HG03575 (cell line): ENCODE results near the gene THUMPD2.
"Not testable (repeated sequence)": the region's sequence is repeated elsewhere in the genome, so short reads cannot be mapped to it uniquely, and the experiment has no call there.

ENCODE experiments used
- ATAC-seq: cut with Tn5 transposase; IDR thresholded peaks from one replicate; pipeline ENCODE4 v1.9.1; 2021; ENCODE audit not compliant: unreplicated experiment, insufficient number of reproducible peaks, low FRiP score; ENCODE audit errors: extremely low read depth

Gene THUMPD2, protein sequence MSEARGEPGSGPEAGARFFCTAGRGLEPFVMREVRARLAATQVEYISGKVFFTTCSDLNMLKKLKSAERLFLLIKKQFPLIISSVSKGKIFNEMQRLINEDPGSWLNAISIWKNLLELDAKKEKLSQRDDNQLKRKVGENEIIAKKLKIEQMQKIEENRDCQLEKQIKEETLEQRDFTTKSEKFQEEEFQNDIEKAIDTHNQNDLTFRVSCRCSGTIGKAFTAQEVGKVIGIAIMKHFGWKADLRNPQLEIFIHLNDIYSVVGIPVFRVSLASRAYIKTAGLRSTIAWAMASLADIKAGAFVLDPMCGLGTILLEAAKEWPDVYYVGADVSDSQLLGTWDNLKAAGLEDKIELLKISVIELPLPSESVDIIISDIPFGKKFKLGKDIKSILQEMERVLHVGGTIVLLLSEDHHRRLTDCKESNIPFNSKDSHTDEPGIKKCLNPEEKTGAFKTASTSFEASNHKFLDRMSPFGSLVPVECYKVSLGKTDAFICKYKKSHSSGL

GRCh38 chr2:39778775-39779340 lies at the start of gene THUMPD2:
THUMPD2 (minus strand) TSS chr2:39779258; CDS start chr2:39779239, 19 bp downstream.
- ATAC-seq, result no peak

DNA sequence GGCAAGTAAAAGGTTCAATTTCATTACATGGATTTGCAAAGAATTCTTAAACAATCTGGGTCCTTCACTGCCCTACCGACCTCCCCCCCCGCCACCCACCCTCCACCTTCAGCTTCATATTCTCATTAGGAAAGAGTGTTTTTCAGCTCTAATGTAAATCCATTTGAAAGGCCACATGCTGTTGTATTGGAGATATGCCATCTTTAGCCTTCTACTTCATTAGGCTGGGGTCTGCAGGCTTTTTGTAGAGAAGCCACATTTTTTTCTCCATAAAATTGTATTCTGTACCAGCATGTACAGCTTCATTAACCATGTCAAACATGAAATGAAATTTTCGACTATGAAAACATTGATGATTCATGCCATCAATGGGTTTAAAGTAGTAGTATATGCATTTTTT lies 42.8 kb upstream of the THUMPD2 start:
- no peak for ATAC-seq

- no peak for ATAC-seq
Measured at GRCh38 chr2:39816845-39817244, 37.8 kb upstream of the THUMPD2 start.

DNA sequence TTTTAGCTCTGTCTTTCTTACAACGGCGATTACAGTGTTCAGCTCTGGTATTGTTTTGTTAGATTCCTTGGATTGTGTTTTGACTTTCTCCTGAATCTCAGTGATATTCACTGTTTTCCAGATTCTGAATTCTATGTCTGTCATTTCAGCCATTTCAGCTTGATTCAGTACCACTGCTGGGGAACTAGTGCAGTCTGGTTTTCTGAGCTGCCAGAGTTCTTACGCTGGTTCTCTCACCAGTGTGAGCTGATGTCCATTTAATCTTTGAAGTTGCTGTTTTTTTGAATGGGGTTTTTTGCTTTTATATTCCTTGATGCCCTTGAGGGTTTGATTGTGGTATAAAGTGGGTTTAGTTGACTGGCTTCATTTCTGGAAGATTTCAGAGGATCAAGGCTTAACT lies 37.4 kb upstream of the THUMPD2 start:
- ATAC-seq, result no peak

- ATAC-seq, result no peak
Measured at GRCh38 chr2:39805936-39806608, 27.0 kb upstream of the THUMPD2 start.

DNA sequence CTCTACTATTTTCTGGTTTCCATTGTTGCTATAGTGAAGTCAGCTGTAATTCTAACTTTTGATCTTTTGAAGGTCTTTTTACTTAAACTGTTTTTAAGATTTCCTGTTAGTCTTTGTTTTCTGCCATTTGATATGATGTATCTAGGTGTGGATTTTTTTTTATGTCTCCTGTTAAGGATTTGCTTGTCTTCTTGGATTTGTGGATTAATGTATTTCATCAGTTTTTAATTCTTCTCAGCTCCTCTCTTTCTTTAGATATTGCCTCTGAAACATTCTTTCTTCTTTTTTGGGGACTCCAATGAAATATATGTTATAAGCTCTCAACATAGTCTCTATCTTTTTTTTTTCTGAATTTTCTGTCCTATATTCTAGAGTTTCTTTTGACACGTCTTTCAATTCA lies 24.8 kb upstream of the THUMPD2 start:
- no peak for ATAC-seq

DNA sequence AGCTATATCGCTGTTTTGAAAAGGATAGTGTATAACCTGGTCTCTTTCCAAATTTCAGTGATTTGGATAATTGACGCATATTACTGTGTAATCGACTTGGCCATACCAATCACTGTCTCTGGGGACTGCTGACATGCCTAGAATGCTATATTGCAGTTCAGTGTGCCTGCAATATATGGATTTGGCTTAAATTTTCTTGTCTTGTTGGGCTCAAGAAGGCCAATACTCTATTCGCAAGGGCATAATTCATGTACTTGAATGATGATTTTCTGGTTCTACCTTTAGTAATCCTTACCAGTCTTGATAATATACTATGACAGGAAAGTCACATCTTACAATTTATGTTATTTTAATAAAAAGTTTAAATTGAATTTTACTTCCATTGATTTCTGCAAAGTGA lies 21.7 kb upstream of the THUMPD2 start:
- no peak for ATAC-seq

GRCh38 chr2:39796134-39796533 lies 17.1 kb upstream of the THUMPD2 start:
- ATAC-seq, result no peak

DNA sequence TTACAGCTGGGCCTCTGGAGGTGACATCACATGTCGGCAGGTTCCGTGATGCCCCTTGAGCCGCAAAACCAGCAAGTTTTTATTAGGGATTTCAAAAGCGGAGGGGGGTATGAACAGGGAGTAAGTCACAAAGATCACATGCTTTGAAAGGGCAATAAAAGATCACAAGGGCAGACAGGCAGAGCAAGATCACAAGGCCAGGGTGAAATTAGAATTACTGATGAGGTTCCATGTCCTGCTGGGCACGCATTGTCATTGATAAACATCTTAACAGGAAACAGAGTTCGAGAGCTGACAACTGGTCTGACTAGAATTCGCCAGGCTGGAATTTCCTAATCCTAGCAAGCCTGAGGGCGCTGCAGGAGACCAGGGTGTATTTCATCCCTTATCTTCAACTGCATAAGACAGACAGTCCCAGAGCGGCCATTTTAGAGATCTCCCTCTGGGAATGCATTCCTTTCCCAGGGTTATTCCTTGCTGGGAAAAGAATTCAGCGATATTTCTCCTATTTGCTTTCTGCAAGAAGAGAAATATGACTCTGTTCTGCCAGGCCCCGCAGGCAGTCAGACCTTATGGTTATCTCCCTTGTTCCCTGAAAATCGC lies 11.3 kb upstream of the THUMPD2 start:
- ATAC-seq, result not testable (repeated sequence)

GRCh38 chr2:39787950-39788349 lies 8.9 kb upstream of the THUMPD2 start:
- ATAC-seq, result no peak

DNA sequence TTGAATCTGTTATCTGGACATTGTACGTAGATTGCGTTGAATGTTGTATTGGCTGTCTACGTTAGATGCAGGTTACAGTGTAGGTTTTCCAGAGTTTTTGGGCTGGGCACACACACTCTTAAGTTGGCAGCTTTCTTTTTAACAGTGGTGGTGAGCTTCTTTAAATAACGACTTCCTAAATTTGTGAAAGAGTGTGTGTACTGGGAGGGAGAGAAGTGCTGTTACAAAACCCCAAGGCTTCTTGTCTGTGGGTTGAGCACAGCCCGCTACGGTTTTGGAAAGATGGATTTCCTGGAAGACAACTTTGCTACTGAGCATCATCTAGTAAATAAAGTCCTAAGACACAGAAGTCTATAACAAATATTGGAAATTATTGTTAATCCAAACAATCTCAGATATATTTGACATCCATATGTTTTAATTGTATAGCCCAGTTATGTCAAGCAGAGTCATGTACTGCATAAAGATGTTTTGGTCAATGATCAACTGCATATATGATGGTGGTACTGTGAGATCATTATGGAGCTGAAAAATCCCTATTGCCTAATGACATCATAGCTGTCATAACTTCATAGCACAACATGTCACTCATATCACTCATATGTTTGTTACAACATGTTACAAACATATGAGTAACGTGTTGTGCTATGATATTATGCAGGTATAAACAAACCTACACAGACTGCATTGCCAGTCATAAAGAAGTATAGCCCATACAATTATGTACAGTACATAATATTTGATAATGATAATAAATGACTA lies 7.9 kb upstream of the THUMPD2 start:
- no peak for ATAC-seq

- no peak for ATAC-seq
Measured at GRCh38 chr2:39782591-39782990, 3.5 kb upstream of the THUMPD2 start.

GRCh38 chr2:39781697-39782096 lies 2.6 kb upstream of the THUMPD2 start:
- no peak for ATAC-seq

DNA sequence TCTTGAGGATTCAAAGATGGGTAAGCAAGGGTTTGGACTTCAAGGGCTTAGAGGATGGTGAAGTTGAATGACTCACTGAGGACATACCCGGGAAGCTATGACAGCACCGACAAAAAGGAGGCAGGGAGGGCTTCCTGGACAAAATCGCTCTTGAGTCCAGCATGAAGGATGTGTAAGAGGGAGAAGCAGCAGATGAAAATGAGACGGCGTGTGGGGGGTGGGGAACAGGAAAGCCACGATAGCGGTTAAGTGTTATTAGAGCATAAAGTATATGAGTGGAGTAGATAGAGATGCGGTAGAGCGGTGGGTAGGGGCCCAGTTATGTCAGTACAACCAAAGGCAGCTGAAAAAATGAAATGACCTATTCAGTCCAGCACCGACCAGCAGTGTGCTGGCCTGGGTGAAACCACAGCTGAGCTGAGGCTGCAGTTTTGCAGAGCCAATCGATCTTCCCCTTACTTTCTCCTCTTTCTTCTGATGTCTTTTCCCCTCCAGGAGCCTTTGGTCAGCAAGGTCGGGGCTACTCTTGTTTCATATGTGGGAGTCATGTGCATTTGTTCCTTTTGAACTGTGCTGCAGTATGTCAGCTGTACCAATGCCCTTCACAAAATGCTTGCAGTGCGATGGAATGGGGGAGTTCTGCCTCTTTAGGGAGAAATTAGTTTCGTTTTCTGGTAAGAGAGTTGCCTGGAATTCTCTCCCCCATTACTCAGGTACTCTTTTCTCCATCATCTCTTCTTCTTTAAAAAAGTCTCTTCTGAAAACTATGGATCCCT lies 2.0 kb upstream of the THUMPD2 start:
- no peak for ATAC-seq

- ATAC-seq, result no peak
Measured at GRCh38 chr2:39779927-39780326, 869 bp upstream of the THUMPD2 start.

DNA sequence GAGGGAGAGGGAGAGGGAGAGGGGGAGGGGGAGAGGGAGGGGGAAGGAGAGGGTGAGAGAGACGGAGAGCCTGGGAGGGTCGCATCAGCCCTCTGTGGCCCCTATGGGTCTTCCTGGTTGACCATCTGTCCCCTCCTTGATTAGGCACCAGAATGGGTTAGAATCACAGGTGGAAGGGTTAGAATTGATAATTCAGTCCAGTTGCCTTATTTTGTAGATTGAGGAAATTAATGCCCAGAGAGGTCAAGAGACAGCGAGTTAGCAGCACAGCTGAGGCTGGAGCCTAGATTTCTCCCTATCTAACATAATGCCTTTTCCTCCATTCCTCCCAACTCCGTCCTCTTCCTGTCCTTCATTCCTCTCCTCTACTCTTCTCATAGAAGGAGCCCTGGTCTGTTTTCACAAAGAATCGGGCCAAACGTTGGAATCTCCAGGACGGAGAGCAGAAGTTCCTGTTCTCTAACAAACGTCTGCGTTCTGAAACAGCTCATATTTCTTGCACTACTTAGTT lies 338 bp upstream of the THUMPD2 start:
- ATAC-seq, result no peak

GRCh38 chr2:39778233-39778632 lies 825 bp downstream of the THUMPD2 start:
- no peak for ATAC-seq

DNA sequence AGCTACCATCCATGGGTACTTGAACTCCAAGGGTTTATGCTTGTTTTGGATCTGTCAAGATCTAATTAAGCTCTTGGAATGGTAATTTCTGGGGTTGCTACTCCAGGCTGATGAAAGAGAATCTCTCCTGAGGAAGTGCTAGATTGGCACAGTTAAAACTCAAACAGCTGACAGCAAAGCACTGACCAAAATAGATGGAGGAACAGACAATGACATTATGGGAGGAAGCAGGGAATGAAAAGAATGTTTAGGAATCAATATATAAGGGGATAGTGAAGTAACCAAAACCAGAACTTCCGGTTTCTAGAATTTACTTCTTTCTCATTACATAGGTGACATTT lies 6.3 kb downstream of the THUMPD2 start:
- ATAC-seq, result no peak
